Pericardium fibroblast (primary cell): ENCODE measurements around the gene BTK. TPM values are rescaled to one million over a fixed set of nuclear protein-coding genes. Genes with fewer than 3 reads are reported as not detected.

Source experiments
- total RNA-seq: library from RNA; depleted of rRNA; stranded (reverse); fragments of >200 nt; gene quantifications from 2 replicates; pipeline ENCODE4 v1.2.3, GENCODE V29; 2015

The BTK gene
- 0.17 TPM in 1 of 2 replicates, not detected in the other for total RNA-seq

GRCh38 chrX:101385795-101386541 is at the start of gene BTK:
Gene BTK, minus strand, starts transcription at chrX:101386191. Its CDS starts 10,907 bp downstream, at chrX:101375284.

GRCh38 chrX:101407748-101408531 is 21.9 kb upstream of the BTK start, which contains the start of the genes GLA and HNRNPH2:
Gene GLA, minus strand, starts transcription at chrX:101407925. Its CDS starts 22 bp downstream, at chrX:101407903.
Gene HNRNPH2, plus strand, starts transcription at chrX:101408222. Its CDS starts 3,767 bp downstream, at chrX:101411989.

GRCh38 chrX:101390664-101391525 is 4.9 kb upstream of the BTK start, which contains the start of gene RPL36A:
Gene RPL36A, plus strand, starts transcription at chrX:101391011. Its CDS starts 33 bp downstream, at chrX:101391044.

GRCh38 chrX:101348452-101349192 is 37.4 kb downstream of the BTK start, which contains the start of gene TIMM8A:
Gene TIMM8A, minus strand, starts transcription at chrX:101348742. Its CDS starts 78 bp downstream, at chrX:101348664.

Other genes starting within 250 kb of the BTK start
- gene DRP2, start 166.4 kb downstream of the BTK start, total RNA-seq, result 0.35 and 0.94 TPM in 2 replicates
- not detected in 2 replicates for gene TAF7L, start 94.9 kb downstream of the BTK start, total RNA-seq
- gene TIMM8A, start 37.4 kb downstream of the BTK start, total RNA-seq, result 2.6 and 4.3 TPM in 2 replicates
- 335 and 700 TPM in 2 replicates for gene RPL36A, start 4.8 kb upstream of the BTK start, total RNA-seq
- gene GLA, start 21.7 kb upstream of the BTK start, total RNA-seq, result 10.9 and 18.1 TPM in 2 replicates
- 39.7 and 45.3 TPM in 2 replicates for gene HNRNPH2, start 22.0 kb upstream of the BTK start, total RNA-seq
- gene ARMCX4, start 99.3 kb upstream of the BTK start, total RNA-seq, result 0.70 and 1.4 TPM in 2 replicates
- 24.7 and 34.0 TPM in 2 replicates for gene ARMCX1, start 164.4 kb upstream of the BTK start, total RNA-seq
- 24.2 and 24.9 TPM in 2 replicates for gene ARMCX6, start 231.8 kb upstream of the BTK start, total RNA-seq
- gene ARMCX3, start 237.0 kb upstream of the BTK start, total RNA-seq, result 43.6 and 52.9 TPM in 2 replicates